NCI-H2107 treated with DMSO at 0.1 percent for 48 hours (cell line): ENCODE measurements around the gene EFTUD2.
A peak's percentile ranks its signal among the peaks of the same experiment; 100 is the strongest.
"Not testable (repeated sequence)": the region's sequence is repeated elsewhere in the genome, so short reads cannot be mapped to it uniquely, and the experiment has no call there.

Source experiments
- DNase-seq: peaks from one replicate; lab custom pipeline; 2025; ENCODE audit not compliant: unreplicated experiment; lab: John Stamatoyannopoulos, UW

The EFTUD2 gene

DNA sequence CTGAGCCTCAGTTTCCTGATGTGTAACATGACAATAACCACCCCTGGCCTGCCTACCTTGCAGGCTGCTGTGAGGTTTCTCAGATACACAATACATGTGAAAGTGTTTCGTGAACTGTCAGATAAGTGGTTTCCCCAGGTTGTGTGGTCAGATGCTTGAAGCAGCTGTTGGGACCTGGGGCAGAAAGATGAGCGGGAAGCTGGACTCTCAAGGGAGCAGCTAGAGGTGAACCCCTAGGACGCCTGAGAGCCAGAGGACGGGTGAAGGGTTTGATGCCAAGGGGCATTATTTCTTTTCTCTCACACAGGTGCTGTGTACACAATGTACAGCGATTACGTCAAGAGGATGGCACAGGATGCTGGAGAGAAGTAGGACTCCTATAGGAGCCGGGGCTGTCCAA, 49.2 kb downstream of the EFTUD2 start:
- DNase-seq: peak; percentile 26

DNA sequence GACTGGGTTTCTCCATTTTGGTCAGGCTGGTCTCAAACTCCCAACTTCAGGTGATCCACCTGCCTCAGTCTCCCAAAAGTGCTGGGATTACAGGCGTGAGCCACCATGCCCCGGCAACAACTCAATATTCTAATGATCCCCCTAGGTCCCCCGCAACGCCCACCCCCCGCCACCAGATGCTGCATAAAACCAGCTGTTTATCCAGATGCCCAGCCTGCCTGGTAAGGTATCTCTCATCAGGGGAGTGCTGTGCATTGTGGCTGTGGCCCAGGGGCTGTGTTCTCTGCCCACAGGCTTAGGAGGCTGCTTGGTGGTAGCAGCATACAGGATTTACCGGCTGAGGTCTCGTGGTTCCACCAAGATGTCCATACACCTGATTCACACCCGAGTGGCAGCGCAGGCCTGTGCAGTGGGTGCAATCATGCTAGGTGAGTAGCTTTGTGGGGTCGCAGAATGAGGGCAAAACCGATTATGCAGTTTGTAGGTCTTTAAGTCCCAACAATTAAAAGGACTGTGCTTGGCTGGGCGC, 50.2 kb downstream of the EFTUD2 start:
- DNase-seq: no peak

DNA sequence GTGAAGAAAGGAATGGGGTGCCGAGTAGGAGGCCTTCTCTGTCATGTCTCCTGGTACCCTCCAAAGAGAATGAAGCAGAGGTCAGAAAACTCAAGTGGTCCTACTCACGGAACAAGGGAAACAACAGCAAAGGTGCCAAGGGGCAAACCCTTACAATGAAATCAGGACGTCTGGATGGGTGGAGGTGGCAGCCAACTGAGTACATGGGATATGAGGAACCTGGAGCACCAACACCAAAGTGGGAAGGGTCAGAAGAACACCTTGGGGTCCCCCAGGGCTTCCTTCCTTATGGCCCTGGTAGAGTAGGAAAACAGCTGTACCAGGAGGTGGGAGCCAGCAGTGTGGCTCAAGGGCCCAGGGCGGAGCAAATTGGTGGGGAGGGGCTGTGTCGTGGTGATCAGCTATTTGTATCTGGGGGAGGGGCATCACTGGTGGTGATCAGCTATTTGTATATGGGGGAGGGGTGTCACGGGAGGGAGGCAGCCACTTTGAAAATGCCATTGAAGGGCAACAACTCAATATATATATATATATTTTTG, 50.9 kb downstream of the EFTUD2 start:
- no peak for DNase-seq

DNA sequence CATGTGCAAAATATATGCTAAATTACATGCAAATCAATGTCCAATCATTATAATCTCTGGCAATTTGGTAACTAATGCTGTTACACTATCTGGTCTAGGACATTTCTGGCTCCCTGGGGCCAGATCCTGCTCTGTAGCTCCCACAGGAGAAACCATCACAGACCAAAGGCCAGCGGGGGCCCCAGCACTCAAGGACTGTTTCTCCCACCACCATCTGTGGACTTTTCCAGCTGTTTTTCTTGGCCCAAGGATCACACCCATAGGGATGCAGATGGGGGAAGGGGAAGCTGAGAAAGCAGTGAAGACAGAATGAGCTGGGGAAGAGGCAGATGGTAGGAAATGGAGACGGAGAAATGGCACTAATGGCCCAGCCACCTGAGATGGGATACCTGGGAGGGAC, 51.7 kb downstream of the EFTUD2 start, which contains the start of gene HIGD1B:
TSS of gene HIGD1B (plus strand) at position 298 of the 400 bp plus-strand sequence. CDS start 270 bp downstream, outside the sequence.
- no peak for DNase-seq

DNA sequence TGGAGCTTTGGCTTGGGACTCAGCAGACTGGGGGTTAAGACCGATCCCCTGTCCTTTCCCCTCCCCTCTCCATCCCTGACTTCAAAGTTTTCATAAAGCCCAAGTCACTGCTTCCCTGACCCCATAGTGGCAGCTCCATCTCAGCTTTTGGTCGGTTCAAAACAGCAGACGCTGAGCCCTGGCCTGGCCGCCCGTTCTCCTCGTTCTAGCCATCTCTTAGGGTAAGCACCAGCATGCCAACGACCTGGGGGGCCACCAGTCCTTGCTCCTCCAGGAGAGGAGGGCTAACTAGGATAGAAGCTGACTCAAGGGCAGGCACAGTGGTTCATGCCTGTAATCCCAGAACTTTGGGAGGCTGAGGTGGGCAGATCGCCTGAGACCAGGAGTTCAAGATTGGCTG, 53.0 kb downstream of the EFTUD2 start:
- no peak for DNase-seq

DNA sequence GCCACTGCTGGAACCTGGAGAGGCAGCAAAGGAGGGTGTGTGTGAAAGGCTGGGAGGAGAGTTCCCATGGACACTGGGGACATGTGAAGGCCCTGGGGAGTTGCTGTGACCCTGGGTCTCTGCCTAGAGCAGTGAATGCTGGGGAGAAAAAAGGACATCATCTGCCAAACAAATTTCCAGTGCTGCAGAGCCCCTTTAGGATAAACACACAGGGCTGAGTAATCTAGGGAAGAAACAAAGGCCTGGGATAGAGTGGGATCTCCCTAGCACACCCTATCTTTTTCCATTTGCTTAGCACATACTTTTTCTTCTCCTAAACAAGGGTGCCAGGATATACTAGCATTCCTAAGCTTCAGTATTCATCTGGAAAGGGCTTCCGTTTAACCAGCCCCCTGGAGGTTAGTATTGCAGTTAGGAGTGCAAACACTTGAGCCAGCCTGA, 54.8 kb downstream of the EFTUD2 start:
- no peak for DNase-seq

DNA sequence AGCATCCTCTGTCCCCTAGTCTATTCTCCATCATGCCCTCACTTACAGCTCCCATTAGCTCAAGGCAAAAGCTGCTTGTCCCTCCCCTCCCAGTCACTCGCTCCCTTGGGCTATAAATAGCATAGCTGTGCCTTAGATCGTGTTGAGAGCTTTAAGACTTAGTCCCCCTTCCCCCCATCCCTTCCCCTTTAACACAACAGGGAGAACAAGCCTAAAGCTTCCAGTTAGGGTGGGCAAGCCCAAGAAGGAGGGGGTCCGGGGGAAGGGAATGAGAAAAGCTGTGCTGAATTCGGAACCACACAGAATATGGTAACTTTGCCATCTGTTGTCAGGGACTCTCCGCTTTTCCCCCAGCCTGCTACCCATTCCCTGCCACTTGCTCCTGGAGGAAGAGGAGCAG, 56.5 kb downstream of the EFTUD2 start:
- DNase-seq: no peak

DNA sequence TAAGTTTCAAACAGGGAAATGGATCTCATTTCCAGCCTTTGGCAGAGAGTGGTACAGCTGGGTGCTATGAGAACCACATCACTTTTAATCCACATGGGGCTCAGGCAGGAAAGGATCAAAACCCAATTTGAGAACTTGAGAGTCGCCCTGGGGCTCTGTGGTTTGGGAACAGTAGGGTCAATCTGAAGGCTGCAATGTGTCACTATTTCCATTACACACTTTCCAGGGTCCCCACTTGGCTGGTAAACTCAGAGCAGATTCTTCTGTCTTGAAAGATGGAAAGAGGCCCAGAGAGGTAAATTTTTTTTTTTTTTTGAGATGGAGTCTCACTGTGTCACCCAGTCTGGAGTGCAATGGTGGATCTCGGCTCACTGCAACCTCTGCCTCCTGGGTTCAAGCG, 58.3 kb downstream of the EFTUD2 start:
- no peak for DNase-seq

DNA sequence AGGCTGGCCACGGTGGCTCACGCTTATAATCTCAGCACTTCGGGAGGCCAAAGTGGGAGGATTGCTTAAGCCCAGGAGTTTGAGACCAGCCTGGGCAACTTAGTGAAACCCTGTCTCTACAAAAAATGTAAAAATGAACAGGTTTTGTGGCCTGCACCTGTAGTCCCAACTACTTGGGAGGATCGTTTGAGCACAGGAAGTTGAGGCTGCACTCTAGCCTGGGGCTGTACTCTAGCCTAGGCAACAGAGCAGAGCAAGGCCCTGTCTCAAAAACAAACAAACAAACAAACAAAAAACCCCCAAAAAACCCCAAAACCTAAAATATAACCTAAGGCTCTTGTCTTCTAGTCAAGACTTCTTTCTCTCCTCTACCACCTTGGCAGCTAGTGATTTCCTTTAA, 59.0 kb downstream of the EFTUD2 start:
- DNase-seq: no peak

DNA sequence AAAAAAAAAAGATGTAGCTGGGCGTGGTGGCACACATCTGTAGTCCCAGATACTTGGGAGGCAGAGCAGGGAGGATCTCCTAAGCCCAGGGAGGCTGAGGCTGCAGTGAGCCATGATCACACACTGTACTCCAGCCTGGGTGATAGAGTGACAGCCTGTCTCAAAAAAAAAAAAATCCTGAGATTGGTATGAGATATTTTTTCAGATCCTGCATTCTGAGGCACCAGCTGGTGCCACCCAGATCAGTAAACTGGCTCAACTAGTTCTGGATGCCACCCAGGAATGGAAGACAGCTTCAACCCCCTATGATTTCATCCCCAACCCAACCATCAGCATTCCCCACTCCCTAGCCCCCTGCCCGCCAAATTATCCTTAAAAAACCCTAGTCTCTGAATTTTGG, 62.0 kb downstream of the EFTUD2 start:
- no peak for DNase-seq

DNA sequence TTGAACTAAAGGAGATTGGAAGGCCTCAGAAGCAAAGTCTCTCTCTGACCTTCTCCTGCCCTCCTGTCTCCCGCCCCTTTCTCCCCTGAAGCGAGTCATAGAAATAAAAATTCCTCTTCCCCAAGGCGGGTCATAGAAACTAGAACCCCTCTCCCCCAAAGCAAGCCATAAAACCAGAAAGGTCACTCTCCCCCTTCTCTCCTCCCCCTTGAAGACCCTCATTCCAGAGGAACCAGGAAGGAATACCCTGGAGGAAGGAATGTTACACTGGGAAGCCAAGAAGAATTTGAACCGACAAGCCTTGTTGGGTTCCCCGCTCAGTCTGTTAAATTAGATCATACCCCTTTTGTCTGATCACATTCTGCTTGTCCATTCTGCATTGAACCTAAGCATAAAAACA, 66.4 kb downstream of the EFTUD2 start:
- no peak for DNase-seq

DNA sequence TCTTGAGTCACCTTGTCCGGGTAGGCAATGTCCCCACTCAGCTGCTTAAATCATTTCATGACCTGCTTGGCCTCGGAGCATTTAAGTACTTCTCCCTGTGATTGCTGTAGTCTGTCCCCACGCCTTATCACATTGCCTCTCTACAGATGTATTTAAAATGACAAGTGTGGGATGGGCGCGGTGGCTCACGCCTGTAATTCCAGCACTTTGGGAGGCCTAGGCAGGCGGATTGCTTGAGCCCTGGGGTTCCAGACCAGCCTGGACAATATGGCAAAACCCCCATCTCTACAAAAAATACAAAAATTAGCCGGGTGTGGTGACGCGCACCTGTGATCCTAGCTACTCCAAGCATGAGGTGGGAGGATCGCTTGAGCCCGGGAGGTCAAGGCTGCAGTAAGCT, 67.9 kb downstream of the EFTUD2 start:
- no peak for DNase-seq

DNA sequence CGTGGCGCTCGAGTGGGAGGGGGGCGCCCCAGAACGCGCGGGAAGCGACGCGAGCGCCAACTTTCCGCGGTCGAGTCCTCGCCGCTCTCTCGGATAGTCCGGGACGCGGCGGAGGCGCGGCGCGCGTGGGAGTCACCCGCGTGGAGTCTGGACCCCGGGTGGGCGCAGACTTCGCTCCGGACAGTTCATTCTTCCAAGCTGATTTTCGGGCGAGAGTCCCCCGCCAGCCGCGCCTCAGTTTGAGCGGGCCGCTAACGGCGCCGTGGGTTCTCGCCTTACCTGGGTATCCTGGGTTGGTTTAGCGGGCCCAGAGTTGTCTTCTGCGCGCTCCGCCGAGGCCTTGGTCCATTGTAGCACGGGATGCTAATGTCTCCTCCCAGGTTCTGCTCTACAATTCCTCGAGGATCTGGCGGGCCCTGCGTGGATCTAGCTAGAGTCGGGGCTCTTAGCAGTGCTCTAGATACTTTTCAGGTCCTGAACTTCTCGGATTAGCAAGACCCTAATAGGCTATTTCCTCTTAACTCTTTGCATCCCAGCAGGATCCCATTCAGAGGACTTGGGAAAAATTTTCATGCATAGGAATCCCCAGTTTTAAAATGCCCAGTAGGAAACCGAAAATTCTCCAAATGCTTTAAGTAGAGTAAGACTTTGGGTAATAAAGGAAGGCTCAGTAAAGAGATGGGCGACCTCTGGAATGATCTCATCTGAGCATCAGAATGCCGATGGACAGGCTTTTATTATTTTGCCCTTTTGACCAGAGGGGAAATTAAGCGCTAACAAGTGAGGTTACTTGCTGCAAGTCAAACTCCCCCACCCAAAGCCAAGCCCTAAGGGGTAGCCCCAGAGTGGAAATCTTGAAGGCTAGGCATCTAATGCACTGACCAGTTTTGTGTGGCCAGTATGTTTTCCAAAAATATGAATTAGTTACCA, 68.6 kb downstream of the EFTUD2 start:
- DNase-seq: no peak

DNA sequence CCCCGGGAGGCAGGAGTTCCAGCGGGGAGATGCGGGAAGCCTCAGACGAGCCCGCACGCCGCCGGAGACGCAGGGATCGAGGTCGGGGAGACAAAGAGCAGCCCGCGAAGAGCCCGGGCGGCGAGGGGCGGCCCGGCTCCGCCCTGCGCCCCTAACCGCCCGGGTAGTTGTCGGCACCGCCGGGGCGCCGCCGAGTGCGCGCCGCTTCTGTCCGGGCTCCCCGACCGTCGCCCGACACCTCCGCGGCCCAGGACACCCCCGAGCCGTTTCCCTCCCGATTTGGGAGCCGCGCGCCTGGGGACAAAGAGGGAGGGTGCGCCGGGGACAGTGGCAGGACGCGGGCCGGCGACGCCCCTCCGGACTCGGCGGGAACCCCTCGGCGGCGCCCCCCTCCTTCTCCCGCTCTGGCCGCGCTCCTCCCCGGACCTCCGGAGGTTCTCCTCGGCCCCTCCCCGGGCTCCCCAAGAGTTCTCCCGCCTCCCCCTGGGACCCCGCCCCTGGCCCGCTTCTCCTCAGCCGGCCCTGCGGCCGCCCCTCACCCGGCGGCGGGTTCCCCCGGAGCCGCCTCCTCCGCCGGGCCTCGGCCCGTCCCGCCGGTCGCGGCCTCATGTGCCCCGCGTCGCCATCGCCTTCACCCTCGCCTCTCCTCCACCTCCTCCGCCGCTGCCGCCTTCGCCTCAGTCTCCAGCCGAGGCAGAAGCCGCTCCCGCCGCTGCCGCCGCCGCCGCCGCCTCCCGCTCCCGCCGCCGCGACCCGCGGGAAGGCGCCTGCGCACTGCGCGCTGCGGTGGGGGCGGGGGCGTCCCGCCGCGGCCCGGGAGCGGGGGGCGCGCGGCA, 69.5 kb downstream of the EFTUD2 start, which contains the start of gene GJC1:
TSS of gene GJC1 (minus strand) at position 765 of the 836 bp plus-strand sequence. CDS start 24,470 bp downstream, outside the sequence.
- DNase-seq: no peak

DNA sequence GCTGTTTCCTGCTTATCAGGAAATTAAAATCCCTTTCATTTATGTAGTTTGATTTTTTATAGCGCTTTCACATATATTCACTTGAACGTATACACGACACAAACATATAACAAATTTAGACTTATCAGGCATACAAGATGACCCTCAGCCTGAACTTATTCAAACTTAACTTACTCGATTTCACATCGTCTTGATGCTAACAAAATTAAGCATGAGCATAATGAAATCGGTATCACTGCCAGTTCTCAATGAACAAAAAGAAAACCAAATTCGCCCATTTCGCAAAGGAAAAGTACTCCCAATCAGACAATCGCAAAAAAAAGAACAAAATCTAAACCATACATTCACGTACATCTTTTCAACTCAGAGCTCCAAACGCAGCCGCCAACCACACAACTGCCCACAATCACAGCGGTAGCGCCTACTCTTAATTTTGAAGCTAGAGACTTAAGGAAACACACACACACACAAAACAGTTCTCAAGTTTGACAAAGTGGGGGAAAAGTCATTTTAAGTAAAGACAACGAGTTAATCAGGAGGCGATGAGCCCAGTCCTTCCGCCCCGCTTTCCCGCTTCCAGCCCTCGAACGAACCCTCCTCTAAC, 70.2 kb downstream of the EFTUD2 start:
- no peak for DNase-seq

DNA sequence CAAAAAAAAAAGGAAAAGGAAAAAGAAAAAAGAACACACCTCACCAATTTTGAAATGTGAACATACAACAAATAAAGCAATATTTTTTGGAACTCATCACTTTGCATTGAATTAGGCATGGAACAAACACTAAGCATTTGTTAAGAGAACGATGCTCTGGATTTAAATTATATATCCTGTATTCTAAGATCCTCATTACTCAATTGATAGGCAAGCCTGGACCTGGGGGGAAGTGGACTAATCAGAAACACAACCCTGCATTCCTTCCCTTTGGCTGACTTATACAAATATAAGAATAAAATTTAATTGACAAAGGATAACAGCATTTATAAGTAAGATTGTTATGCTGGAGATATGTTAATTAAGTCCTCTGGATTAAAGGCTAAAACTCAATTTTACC, 71.4 kb downstream of the EFTUD2 start:
- DNase-seq: no peak

DNA sequence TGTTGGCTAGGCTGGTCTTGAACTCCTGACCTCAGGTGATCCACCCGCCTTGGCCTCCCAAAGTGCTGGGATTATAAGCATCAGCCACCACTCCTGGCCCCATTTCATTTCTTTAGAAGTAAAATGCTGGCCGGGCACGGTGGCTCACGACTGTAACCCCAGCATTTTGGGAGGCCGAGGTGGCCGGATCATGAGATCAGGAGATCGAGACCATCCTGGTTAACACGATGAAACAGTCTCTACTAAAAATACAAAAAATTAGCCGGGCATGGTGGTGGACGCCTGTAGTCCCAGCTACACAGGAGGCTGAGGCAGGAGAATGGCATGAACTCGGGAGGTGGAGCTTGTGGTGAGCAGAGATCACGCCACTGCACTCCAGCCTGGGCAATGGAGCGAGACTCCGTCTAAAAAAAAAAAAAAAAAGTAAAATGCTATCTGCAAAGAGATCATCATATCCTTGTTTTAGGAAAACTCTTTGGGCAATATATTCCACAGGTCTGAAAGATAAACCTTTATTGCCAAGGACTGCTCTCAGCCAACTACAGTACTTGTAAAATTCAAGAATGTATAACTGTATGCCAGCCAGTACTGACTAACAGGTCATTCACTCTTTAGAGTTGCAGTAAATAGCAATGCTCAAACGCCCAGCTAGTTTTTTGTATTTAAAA, 73.0 kb downstream of the EFTUD2 start:
- DNase-seq: no peak

DNA sequence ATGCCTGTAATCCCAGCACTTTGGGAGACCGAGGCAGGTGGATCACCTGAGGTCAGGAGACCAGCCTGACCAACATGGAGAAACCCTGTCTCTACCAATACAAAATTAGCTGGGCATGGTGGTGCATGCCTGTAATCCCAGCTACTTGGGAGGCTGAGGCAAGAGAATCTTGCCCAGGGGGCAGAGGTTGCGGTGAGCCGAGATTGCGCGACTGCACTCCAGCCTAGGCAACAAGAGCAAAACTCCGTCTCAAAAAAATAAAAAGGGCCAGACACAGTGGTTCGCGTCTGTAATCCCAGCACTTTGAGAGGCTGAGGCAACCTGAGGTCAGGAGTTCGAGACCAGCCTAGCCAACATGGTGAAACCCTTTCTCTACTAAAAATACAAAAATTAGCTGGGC, 74.0 kb downstream of the EFTUD2 start:
- not testable (repeated sequence) for DNase-seq

DNA sequence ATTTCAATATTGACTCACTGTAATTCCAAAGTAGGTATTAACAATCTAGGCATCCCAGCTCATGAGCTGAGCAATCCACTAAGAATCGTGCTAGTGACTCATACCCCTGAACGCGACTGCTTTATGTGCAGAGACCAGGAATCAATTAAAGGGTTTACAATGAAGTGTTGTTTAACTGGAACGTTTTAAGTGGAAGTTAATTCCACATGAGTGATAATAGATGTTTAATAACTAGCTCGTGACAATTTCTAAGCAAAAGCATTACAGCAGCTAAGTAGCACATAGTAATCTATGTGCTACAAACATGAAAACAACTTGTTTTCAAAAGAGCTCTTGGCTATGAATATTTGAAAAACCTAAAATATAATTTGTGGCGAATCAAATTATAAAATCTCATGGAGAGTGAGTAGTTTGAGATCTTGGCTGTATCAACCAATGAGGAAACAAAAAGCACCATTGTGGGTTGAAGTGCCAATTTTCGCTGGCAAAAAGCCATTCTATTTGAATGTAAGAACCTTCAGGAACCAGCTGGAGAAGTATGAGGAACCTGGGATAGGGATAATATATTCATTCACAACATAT, 78.5 kb downstream of the EFTUD2 start:
- peak; percentile 87 for DNase-seq

DNA sequence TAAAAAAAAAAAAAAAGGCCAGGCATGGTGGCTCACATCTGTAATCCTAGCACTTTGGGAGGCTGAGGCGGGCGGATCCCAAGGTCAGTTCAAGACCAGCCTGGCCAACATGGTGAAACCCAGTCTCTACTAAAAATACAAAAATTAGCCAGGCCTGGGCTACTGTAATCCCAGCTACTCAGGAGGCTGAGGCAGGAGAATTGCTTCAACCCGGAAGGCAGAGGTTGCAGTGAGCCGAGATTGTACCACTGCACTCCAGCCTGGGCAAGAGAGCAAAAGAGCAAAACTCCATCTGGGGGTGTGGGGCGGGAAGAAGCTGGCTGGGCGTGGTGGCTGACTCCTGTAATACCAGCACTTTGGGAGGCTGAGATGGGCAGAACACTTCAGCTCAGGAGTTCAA, 80.7 kb downstream of the EFTUD2 start:
- DNase-seq: not testable (repeated sequence)
